SH-SY5Y (cell line): Measurements from ENCODE around the gene ECEL1.

Source experiments
- GATA2 ChIP-seq: IDR thresholded peaks from 2 replicates; pipeline ENCODE4 v1.6.1; 2011; ENCODE audit warnings: mild to moderate bottlenecking, low read depth, low read length
- GATA3 ChIP-seq: IDR thresholded peaks from 2 replicates; pipeline ENCODE4 v1.6.1; 2011; ENCODE audit warnings: low read depth, mild to moderate bottlenecking, low read length, moderate library complexity

DNA sequence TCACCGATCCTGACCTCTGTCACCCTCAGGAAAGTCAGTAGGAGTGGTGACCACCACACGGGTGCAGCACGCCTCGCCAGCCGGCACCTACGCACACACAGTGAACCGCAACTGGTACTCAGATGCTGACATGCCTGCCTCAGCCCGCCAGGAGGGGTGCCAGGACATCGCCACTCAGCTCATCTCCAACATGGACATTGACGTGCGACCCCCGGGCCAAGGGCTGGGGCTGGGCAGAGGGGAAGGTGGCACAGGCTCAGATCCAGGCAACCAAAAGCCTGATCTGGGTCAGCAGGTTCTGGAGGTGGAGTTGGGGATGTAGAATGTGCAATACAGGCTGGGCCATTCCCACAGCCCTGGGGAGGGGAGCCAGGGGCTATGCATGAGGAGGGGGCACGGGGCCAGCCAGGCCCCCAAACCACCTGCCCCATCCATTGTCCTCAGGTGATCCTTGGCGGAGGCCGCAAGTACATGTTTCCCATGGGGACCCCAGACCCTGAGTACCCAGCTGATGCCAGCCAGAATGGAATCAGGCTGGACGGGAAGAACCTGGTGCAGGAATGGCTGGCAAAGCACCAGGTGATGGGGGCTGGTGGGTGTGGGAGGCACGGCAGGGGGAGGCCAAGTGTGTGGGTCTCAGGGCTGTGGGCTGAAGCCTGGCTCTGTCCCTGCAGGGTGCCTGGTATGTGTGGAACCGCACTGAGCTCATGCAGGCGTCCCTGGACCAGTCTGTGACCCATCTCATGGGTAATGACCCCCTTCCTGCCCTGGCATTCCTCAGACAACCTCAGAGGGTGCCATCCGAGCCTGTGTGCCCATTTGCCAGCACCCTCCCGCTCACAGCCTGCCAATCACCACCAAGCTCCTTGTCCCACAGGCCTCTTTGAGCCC is 30.3 kb downstream of the ECEL1 start:
- TF ChIP-seq GATA2 (no peak), GATA3 (no peak)
